Placental pericyte (primary cell): ENCODE measurements around the gene NELFB. TPM values are rescaled to one million over a fixed set of nuclear protein-coding genes. Genes with fewer than 3 reads are reported as not detected.

Source experiments
- total RNA-seq: library from RNA; depleted of rRNA; stranded (reverse); fragments of >200 nt; gene quantifications from 2 replicates; pipeline ENCODE4 v1.2.3, GENCODE V29; 2012

NELFB gene
- total RNA-seq = 44.2 and 74.0 TPM in 2 replicates

GRCh38 chr9:137254624-137255447 is at the start of gene NELFB:
NELFB (plus strand) TSS chr9:137255327.

DNA sequence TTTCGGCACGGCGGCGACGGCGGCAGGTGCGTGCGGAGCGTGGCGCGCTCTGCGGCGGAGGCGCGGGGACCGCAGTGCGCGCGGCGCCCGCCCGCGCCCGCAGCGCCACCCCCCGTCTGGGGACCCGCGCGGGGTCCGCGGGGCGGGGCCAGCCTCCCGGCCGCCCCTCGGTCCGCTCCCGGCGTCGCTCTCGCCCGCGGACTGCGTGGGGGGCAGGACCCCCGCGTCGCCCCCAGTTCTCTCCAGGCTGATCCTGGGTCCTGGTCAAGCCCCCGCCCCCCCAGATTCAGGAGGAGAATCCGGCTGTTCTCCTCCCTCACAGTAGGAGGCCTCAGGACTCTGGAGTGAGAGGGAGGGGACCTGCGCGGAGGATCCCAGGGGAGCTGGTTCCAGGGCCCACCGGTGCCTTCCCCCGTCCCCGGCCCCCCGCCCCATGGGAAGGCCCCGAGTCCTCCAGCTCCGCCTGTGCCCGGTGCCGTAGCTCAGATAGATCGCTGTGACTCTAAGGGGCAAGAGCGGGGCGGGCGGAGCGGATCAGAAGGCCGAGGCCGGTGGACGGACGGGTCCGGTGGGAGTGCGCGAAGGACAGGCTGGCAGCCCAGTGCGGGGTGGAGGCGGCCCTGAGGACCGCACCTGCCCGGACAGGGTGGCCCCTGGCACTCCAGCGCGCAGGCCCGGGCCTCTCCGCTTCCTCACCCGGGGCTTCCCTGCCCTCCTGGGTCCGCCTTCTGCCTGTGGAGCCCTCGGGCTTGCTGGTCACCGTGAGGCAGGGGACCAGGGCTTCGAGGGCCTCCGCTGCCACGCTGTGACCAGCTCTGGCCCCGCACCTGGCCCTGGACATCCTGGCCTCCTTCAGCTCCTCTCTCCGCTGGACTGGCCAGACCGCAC is 32.7 kb upstream of the NELFB start, which contains the start of gene RNF208:
Gene RNF208 (minus strand): TSS at position 51 of the 888 bp plus-strand sequence. CDS start 1,028 bp downstream, outside the sequence.

GRCh38 chr9:137224830-137225694 is 30.1 kb upstream of the NELFB start, which contains the start of gene CYSRT1:
CYSRT1 (plus strand) TSS chr9:137225174; CDS start chr9:137225622, 448 bp downstream.

GRCh38 chr9:137227054-137227852 is 27.9 kb upstream of the NELFB start, which contains the start of gene RNF224:
RNF224 (plus strand) TSS chr9:137227502; CDS start chr9:137228336, 834 bp downstream.

GRCh38 chr9:137230705-137231371 is 24.3 kb upstream of the NELFB start, which contains the start of gene SLC34A3:
SLC34A3 (plus strand) TSS chr9:137230901; CDS start chr9:137231703, 802 bp downstream.

DNA sequence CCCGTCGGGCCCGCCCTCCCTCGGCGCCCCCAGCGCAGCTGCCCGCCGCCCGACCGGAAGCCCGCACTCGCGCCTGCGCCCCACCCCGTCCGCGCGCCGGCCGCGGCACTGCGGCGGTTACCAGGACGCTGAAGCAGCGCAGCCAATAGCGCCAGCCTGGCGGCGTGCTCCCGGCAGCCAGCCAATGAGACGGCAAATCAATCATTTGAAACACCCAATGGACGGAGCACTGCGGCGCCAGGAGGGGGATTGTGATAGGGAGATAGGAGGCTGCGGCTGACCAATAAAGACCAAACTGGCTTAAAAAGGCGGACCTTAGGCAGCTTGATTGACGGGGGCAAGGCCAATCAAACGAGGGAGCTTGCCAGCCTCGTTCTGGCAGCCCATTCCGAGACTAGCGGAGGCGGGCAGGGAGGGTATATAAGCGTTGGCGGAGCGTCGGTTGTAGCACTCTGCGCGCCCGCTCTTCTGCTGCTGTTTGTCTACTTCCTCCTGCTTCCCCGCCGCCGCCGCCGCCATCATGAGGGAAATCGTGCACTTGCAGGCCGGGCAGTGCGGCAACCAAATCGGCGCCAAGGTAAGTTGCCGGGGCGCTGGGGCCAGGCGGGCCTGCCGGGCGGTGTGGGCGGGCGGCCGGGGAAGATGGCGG is 14.2 kb upstream of the NELFB start, which contains the start of gene TUBB4B:
Gene TUBB4B (plus strand): TSS at position 447 of the 649 bp plus-strand sequence. CDS start 74 bp downstream, at position 521.

DNA sequence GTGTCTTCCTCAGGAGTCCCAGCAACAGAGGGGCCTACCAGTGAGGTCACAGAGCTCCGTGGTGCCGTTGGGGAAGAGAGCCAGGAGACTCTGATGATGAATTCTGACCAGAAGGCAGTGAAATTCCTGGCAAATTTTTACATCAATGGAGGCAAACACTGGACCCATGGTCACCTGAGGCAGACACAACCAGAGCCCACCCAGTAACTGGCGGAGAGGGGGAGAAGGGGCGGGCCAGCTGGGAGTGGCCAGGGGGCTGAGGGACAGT is 4.0 kb upstream of the NELFB start, which contains the start of gene STPG3:
Gene STPG3 (plus strand): TSS at position 93 of the 268 bp plus-strand sequence. CDS start 1 bp downstream, at position 94.

GRCh38 chr9:137277329-137278041 is 22.4 kb downstream of the NELFB start, which contains the start of gene TOR4A:
TOR4A (plus strand) TSS chr9:137277726; CDS start chr9:137278690, 964 bp downstream.

GRCh38 chr9:137302118-137302448 is 47.0 kb downstream of the NELFB start, which contains the start of gene NRARP:
NRARP (minus strand) TSS chr9:137302271; CDS start chr9:137301928, 343 bp downstream.

Other genes with a start within 250 kb of the NELFB start
- 18.8 and 18.9 TPM in 2 replicates for gene ABCA2, start 227.1 kb upstream of the NELFB start, total RNA-seq
- not detected in 2 replicates for gene FUT7, start 223.2 kb upstream of the NELFB start, total RNA-seq
- gene NPDC1, start 209.2 kb upstream of the NELFB start, total RNA-seq = 16.0 and 21.0 TPM in 2 replicates
- gene ENTPD2, start 201.3 kb upstream of the NELFB start, total RNA-seq = not detected in 2 replicates
- gene SAPCD2, start 184.8 kb upstream of the NELFB start, total RNA-seq = 0.22 and 15.9 TPM in 2 replicates
- gene UAP1L1, start 177.8 kb upstream of the NELFB start, total RNA-seq = 28.2 and 29.1 TPM in 2 replicates
- gene MAN1B1, start 168.3 kb upstream of the NELFB start, total RNA-seq = 68.1 and 103 TPM in 2 replicates
- 58.1 and 86.7 TPM in 2 replicates for gene DPP7, start 140.6 kb upstream of the NELFB start, total RNA-seq
- gene GRIN1, start 116.2 kb upstream of the NELFB start, total RNA-seq = 0.29 TPM in 1 of 2 replicates, not detected in the other
- not detected in 2 replicates for gene LRRC26, start 85.3 kb upstream of the NELFB start, total RNA-seq
- not detected in 2 replicates for gene TMEM210, start 83.3 kb upstream of the NELFB start, total RNA-seq
- 30.4 and 32.4 TPM in 2 replicates for gene ANAPC2, start 66.8 kb upstream of the NELFB start, total RNA-seq
- gene SSNA1, start 66.7 kb upstream of the NELFB start, total RNA-seq = 75.5 and 82.3 TPM in 2 replicates
- gene TPRN, start 54.6 kb upstream of the NELFB start, total RNA-seq = 9.9 and 14.9 TPM in 2 replicates
- gene TMEM203, start 49.7 kb upstream of the NELFB start, total RNA-seq = 28.9 and 41.4 TPM in 2 replicates
- 10.1 and 15.3 TPM in 2 replicates for gene NDOR1, start 49.6 kb upstream of the NELFB start, total RNA-seq
- 0.22 and 0.43 TPM in 2 replicates for gene RNF208, start 33.1 kb upstream of the NELFB start, total RNA-seq
- 0.14 and 0.66 TPM in 2 replicates for gene CYSRT1, start 30.2 kb upstream of the NELFB start, total RNA-seq
- not detected in 2 replicates for gene RNF224, start 27.8 kb upstream of the NELFB start, total RNA-seq
- gene SLC34A3, start 24.4 kb upstream of the NELFB start, total RNA-seq = not detected in 2 replicates
- 93.4 and 509 TPM in 2 replicates for gene TUBB4B, start 14.0 kb upstream of the NELFB start, total RNA-seq
- gene STPG3, start 4.0 kb upstream of the NELFB start, total RNA-seq = not detected in 2 replicates
- 48.1 and 108 TPM in 2 replicates for gene TOR4A, start 22.4 kb downstream of the NELFB start, total RNA-seq
- gene NRARP, start 46.9 kb downstream of the NELFB start, total RNA-seq = 0.43 TPM in 1 of 2 replicates, not detected in the other
- 5.4 and 8.3 TPM in 2 replicates for gene EXD3, start 167.8 kb downstream of the NELFB start, total RNA-seq
- gene NOXA1, start 168.1 kb downstream of the NELFB start, total RNA-seq = 0.14 and 0.66 TPM in 2 replicates
- not detected in 2 replicates for gene ENTPD8, start 186.0 kb downstream of the NELFB start, total RNA-seq
- gene NSMF, start 204.0 kb downstream of the NELFB start, total RNA-seq = 27.1 and 38.3 TPM in 2 replicates